Stimulated activated CD4-positive, alpha-beta T cell treated with anti-CD3 and anti-CD28 coated beads, TNF-alpha, amount 100 ng/mL, for 24 hours (primary cell): ENCODE data around the gene FRMPD1.
A peak's percentile ranks its signal among the peaks of the same experiment; 100 is the strongest.
"Not testable (repeated sequence)": the region's sequence is repeated elsewhere in the genome, so short reads cannot be mapped to it uniquely, and the experiment has no call there.

Source experiments
- DNase-seq, 3 experiments: peaks; one replicate each; pipeline ENCODE4 v3.0.0-alpha.2; 2020; ENCODE audit warnings: low read depth in 3 of 3

FRMPD1 gene

DNA sequence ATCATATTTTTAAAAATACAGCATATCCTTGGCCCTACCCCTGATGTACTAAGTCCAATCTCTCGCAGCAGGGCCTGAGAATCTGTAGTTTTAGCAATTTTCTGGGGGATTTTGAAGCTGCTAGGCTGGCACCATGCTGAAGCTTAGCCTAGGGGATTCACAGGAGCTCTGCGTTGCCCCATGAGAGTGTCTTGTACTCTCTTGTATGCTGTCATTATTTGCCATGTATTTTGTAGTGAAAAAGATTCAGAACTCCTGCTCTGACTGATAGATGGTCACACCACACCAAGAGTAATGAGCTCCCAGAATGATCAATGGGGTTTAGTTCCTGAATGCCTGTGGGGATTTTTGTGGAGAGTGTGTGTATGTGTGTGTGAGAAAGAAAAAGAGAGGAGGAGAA lies 82.2 kb downstream of the FRMPD1 start:
- no peak for DNase-seq

DNA sequence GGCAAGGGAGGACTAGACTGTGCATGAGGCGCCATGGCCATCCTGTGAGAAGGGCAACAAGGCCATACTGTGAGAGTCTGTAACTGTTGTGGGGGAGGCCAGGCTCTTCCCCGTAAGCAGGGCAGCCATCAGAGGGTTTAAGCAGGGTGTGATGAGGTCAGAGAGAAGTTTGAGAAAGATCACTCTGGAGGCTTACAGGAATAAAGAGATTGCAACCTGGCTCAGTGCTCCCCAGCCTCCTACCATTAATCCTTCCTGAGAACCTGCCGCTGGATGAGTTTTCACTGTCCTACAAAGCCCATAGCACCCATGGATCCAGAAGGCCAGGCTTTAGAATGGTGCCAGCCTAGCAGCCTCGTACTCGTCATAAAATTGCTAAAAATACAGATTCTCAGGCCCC lies 88.5 kb downstream of the FRMPD1 start:
- DNase-seq: no peak

GRCh38 chr9:37740128-37740527 lies 89.4 kb downstream of the FRMPD1 start:
- DNase-seq: no peak

DNA sequence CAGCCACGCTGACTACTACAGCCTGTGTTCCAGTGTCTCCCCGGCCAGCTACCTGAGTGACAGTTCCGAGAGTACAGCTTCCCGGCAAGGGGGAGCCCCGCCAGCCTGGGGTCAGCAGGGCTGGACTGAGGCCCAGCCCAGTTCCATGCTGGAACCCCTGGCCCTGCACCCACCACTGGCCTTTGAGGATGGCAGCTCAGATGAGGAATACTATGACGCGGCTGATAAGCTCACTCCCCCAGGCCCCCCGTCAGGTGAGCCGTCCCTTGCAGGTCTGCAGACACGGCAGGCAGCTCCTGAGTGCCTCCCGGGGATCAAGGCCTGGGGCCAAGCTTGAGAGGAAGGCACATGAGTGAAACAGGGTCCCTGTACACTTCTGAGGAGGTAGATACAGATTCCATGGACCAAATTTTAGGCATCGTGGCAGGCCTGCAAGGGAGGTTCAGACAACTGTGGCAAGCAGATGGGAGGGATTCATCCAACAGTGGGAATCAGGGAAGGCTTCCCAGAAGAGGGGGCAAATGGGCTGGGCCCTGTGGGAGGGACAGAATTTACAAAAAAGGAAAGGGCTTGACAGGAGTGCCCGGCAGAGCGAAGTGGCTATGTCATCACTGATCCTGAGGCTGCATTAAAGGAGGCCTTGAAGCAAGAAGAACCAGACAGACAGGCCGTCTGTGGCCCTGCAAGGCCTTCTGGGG lies 90.0 kb downstream of the FRMPD1 start:
- no peak for DNase-seq

DNA sequence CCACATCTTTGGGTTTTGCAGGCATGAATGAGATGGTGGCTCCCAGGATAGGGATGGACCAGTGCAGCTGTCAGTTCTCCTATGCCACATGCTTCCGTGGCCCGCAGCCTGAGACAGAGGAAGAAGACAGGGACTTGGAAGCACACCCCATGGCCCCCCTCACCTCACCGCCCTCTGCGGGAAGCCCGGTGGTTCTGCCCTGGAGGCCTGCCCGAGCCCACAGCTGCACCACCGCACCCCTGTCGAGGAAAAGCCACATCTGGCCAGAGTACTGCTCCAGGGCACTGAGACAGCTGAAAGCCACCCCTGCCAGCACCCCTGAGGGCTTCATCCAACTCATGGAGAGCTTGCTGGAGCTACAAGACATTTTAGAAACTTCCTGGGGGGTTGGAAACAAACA lies 95.2 kb downstream of the FRMPD1 start:
- DNase-seq: no peak

DNA sequence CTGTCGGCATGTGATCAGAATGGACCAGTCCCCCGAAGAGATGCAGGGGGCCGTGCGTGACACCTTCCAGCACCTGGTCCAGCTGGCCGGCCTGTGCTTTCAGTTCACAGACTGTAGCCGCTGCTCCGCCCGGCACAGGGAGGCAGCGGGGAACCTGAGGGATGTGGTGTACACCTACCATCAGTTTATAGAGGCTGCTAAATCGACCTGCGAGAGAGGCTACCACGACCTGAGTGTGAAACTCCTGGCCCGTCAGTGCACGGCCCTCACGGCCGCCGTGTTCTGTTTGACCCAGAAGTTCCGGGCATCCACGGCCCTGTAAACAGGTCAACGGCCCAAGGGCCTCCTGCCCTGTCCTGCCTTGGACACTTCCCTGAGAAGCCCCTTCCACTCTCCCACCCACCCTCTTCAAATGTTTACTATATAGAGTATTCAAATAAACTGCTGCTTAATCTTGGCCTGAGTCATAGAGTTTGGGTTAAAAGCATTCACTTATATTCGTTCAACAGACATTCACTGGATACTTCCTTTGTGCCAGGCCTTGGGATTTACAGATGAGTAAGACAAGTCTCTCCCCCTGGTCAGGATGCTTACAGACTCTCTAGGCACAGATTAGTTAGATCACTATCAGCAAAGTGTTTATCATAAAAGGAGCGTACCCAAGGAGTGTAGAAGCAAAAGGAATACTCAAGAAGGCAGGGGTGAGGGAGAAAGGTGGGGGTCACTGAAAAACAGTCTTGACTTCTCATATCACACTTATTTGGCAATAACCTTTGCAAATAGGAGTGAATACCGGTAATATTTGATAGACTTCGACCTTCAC lies 95.9 kb downstream of the FRMPD1 start:
- DNase-seq: no peak

- DNase-seq: peak; percentile 18 to 59 (median 29)
Measured at GRCh38 chr9:37747271-37747753, 96.6 kb downstream of the FRMPD1 start.

DNA sequence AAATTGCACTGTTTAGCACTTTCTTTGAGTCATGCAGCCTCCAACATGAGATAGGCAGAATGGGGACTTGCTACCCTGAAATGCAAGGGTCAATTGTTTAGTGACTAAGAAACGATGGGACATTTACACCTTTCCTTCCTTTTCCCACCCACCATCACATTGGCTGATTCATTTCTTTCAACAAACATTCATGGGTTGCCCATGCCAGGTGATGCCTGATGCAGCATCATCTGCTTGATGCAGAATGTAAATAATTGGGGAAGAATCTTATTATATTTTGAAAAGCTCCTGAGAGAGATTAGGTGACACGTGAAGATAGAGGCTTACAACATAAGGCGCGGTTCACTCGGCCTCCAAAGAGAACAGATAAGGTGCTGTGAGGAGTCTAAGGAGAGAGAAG lies 98.4 kb downstream of the FRMPD1 start:
- no peak for DNase-seq

DNA sequence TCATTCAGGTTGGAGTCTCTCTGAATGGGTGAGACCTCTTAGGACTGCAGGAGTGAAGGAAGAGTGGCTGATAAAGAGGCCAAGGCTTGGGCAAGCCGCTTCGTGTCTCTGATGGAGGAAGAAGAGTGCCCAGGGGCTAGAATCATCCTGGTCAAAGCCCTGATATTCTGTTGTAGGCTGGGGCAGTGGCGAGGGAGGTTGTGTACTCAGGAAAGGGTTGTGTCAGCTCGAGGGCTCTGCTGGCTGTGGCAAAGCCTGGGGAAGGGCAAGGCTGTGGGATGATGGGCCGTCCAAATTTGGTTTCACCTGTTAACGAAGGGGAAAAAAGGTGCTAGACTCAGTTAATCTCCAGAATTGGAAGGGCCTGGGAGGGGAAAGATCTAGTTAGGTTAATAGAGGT lies 100.4 kb downstream of the FRMPD1 start:
- DNase-seq: no peak

- not testable (repeated sequence) for DNase-seq
Measured at GRCh38 chr9:37751704-37752103, 101.0 kb downstream of the FRMPD1 start.

GRCh38 chr9:37752112-37752511 lies 101.4 kb downstream of the FRMPD1 start:
- DNase-seq: not testable (repeated sequence)

DNA sequence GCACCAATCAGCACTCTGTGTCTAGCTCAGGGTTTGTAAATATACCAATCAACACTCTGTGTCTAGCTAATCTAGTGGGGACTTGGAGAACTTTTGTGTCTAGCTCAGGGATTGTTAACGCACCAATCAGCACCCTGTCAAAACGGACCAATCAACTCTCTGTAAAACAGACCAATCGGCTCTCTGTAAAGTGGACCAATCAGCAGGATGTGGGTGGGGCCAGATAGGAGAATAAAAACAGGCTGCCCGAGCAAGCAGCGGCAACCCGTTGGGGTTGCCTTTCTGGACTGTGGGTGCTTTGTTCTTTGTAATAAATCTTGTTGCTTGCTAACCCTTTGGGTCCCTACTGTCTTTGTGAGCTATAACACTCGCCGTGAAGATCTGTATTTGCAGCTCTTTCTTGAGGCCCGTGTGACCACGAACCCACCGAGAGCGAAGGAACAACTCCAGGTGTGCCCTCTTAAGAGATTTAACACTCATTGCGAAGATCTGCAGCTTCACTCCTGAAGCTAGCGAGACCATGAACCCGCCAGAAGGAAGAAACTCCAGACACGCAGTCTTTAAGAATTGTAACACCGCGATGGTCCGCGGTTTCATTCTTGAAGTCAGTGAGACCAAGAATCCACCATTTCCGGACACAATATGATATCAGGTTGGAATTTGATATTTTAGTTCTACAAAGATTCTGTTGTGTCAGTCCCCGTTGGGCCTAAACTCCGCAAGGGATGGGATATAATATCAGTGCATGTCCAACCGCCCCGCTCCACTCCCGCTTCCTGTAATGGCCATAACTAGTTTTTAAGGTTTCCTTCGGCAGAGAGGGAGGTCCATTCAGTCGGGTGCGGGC lies 102.1 kb downstream of the FRMPD1 start:
- DNase-seq: peak in 1 of 3 experiments; percentile 7

DNA sequence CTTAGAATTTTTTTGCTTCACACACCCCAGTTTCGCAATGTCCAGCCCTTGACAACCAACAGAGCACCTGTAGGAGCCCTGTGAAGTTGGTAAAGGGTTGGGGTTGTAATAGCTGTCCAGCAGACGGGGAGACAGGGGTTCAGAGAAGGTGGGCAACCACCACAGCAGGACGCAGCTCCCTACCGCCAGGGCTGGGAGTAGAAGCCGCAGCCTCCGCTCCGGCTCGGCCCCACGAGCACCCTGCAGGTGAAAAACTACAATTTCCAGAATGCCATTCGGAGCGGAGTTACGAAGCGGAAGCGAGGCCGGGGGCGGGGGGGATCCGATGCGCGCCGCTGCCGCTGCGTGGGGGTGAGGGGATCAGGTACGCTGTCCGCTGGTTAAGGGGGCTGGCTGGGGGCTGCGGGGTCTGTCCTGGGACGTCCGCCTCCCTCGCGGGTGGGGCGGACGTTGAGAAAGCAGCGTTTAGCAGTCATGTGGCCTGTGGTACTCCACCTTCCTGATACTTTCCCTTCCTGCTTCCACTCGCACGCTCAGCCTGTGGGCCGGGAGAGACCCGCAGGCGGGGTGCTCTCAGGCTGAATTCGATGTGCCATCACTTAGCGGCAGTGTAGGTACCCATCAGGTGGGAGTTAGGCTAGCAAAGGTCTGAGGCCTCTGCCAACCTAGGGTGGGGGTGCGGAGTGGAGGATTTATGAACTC lies 102.9 kb downstream of the FRMPD1 start, which contains the start of gene TRMT10B:
Gene TRMT10B (plus strand): TSS at position 317 of the 702 bp plus-strand sequence. CDS start 8,127 bp downstream, outside the sequence.
- peak; percentile 57 to 76 (median 58) for DNase-seq

DNA sequence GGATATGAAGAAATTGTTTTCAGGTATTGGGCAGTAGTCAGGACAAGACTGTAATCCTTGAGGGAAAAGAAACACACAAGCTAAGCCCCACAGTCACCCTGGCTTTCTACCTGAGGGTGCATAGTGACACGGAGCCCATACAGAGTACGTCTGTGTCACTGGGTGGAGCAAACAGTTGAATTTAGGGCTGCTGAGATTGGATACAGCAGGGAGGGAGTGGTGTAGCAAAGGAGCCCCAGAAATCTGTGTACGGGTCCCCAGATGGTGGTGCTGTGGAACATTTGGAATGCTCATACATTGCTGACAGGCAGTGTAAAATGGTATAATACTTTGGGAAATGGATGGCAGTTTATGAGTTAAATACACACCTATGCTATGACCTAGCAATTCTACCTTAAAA lies 108.0 kb downstream of the FRMPD1 start:
- DNase-seq: no peak

DNA sequence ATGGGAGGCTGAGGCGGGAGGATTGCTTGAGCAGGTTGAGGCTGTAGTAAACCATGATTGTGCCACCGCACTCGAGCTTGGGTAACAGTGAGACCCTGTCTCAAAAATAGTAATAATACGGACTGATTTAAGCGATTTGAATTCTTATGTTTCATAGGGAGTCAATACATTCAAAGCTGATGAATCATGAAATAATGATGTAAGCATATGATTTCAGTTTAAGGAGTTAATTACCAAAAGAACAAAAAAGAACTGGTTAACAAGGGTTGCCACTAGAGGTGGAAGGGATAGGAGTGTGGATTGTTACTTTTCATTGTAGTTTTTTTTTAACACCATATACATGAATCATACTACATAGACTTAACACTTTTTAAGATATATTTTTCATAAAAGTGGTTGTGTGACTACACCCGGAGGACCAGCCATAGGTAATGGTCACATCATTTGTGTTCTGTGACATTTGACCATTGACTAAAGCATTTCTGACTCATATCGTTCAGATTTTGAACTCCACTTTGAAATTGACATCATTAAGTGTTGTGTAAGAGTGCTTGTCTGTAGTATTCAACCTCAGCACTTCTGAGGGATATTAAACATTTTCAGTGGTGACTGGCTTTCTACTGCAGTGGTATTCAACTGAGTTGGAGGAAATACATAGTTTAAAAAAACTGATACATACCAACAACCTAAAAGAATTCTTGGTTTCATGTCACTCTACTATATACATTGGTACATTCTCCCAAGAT lies 109.8 kb downstream of the FRMPD1 start:
- no peak for DNase-seq

- DNase-seq: no peak
Measured at GRCh38 chr9:37761511-37761910, 110.8 kb downstream of the FRMPD1 start.

DNA sequence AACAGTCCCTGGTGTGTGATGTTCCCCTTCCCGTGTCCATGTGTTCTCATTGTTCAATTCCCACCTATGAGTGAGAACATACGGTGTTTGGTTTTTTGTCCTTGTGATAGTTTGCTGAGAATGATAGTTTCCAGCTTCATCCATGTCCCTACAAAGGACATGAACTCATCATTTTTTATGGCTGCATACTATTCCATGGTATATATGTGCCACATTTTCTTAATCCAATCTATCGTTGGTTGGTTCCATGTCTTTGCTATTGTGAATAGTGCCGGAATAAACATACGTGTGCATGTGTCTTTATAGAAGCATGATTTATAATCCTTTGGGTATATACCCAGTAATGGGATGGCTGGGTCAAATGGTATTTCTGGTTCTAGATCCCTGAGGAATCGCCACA lies 114.5 kb downstream of the FRMPD1 start:
- not testable (repeated sequence) for DNase-seq

DNA sequence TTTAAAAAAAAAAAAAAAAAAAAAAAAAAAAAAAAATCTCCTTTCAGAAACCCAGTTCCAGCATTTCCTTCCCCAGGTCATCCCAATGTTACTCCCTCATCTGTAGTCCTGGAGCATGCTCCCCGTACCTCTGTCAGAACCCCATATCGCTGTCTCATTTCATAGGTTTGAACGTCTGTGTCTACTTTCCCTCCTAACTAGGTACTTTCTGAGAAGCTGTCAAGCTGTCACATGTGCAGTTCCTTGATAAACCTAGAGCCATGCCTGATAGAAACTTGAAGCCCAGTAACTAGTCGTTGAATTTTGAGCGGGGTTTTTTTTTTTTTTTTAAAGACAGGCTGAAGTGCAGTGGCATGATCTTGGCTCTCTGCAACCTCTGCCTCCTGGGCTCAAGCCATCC lies 118.6 kb downstream of the FRMPD1 start:
- no peak for DNase-seq

DNA sequence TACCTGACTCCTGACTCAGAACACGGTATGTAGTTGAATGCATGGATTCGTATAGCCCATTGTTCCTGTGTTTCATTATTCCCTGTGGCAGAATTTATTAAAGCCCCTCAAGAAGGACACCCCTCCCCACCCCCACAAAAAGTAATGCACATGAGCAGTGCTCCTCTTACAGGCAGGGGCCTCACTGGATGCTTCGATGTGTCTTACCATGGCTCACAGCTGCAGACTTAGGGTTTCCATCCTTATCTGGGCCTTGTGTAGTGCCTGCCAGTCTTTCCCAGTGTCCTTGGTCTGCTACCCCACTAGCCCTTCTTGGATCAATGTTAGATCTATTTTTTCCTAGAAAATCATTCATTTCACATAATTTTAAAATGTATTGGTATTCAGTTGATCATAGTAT lies 119.2 kb downstream of the FRMPD1 start:
- no peak for DNase-seq

GRCh38 chr9:37775216-37775919 lies 124.6 kb downstream of the FRMPD1 start:
- DNase-seq: no peak
